HL-60/S4 treated with phorbol 12-myristate 13-acetate at 8.2 ng/mL for 4 days and 3 days (cell line): ENCODE measurements around the gene BAIAP2.

ENCODE experiments used
- in situ Hi-C: fragments of 300-500 bp; cut with MboI; formaldehyde crosslinking; loops from 2 replicates; pipeline ENCODE4 v1.15.0; 2022; ENCODE audit warnings: low sequenced_read_pairs

BAIAP2 gene

GRCh38 chr17:81049973-81050551, 15.1 kb downstream of the BAIAP2 start:
- in situ Hi-C loops, result no loop called here

GRCh38 chr17:81050645-81051625, 16.0 kb downstream of the BAIAP2 start:
- in situ Hi-C loops, result no loop called here

- in situ Hi-C loops, result no loop called here
Observed at GRCh38 chr17:81052199-81052997, 17.4 kb downstream of the BAIAP2 start.

GRCh38 chr17:81053041-81053970, 18.4 kb downstream of the BAIAP2 start:
- in situ Hi-C loops, result no loop called here

- in situ Hi-C loops, result no loop called here
Observed at GRCh38 chr17:81054308-81054707, 19.4 kb downstream of the BAIAP2 start.

- in situ Hi-C loops, result no loop called here
Observed at GRCh38 chr17:81054881-81055370, 20.0 kb downstream of the BAIAP2 start.

GRCh38 chr17:81056312-81056711, 21.4 kb downstream of the BAIAP2 start:
- in situ Hi-C loops, result no loop called here

GRCh38 chr17:81057079-81057730, 22.3 kb downstream of the BAIAP2 start:
- in situ Hi-C loops, result no loop called here

GRCh38 chr17:81057777-81058176, 22.8 kb downstream of the BAIAP2 start:
- in situ Hi-C loops, result no loop called here

GRCh38 chr17:81058263-81058871, 23.4 kb downstream of the BAIAP2 start:
- in situ Hi-C loops, result no loop called here

- in situ Hi-C loops, result no loop called here
Observed at GRCh38 chr17:81059026-81059425, 24.1 kb downstream of the BAIAP2 start.

- in situ Hi-C loops, result no loop called here
Observed at GRCh38 chr17:81060416-81060815, 25.5 kb downstream of the BAIAP2 start.

- in situ Hi-C loops, result no loop called here
Observed at GRCh38 chr17:81061027-81061735, 26.2 kb downstream of the BAIAP2 start.

GRCh38 chr17:81062014-81062780, 27.2 kb downstream of the BAIAP2 start:
- in situ Hi-C loops, result no loop called here

GRCh38 chr17:81063106-81064093, 28.4 kb downstream of the BAIAP2 start:
- in situ Hi-C loops, result no loop called here

GRCh38 chr17:81064678-81065475, 29.9 kb downstream of the BAIAP2 start:
- in situ Hi-C loops, result no loop called here
